ENCODE measurements around the gene GRK2. TPM values are rescaled to one million over a fixed set of nuclear protein-coding genes. Genes with fewer than 3 reads are reported as not detected.

The GRK2 gene
- total and polyA plus RNA-seq, 2 donors (not counting 3 experiments of a cell fraction or from before 2014, with no cell fraction given) = 57.9 to 62.3 TPM

DNA sequence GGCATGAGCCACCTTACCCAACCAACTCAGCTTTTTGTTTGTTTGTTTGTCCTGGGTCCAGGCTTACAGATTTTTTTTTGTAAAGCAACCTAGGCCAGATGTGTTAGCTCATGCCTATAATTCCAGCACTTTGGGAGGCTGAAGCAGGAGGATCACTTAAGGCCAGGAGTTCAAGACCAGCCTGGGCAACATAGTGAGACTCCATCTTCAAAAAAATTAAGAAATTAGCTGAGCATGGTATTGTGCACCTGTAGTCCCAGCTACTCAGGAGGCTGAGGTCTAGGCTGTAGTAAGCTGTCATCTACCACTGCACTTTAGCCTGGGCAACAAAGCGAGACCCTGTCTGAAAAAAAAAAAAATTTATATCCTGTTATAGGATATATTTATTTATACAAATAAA lies 28.7 kb upstream of the GRK2 start:
- ChIA-PET POLR2A (no interaction called here), CTCF (no interaction called here)
- no peak overlapping the region for H3K9ac ChIP-seq (replicated peaks; ENCODE audit: extremely low read depth, insufficient read depth, low read length)
- H4K20me1 ChIP-seq (replicated peaks; ENCODE audit: control insufficient read depth, extremely low read depth, insufficient read depth, low read length) = peaks cover 3% of the 10 kb centered on the region
- H3K27me3 ChIP-seq (ENCODE audit: control insufficient read depth in 2 of 2, insufficient read depth in 2 of 2, low read length in 2 of 2) = no peaks in the 10 kb centered on the region
- TF ChIP-seq JUN (IDR thresholded peaks at IDR 0.05; ENCODE audit: borderline replicate concordance, insufficient read depth, insufficient read length, low read depth) = no peak
- FAIRE-seq = no peak
- H3K36me3 ChIP-seq (ENCODE audit: control insufficient read depth in 2 of 2, extremely low read depth in 1 of 2, insufficient read depth in 2 of 2, low read length in 2 of 2) = peaks cover 0 to 3% of the 10 kb centered on the region in 2 experiments
- peaks cover 21% of the 10 kb centered on the region for H3K4me1 ChIP-seq (ENCODE audit: control insufficient read depth, extremely low read depth, insufficient read depth, low read length)
- H3K79me2 ChIP-seq (ENCODE audit: control insufficient read depth, insufficient read depth, low read length) = peaks cover 24% of the 10 kb centered on the region
- no peak for DNase-seq (ENCODE audit: low read depth, low spot score)
- H3K9me1 ChIP-seq (replicated peaks; ENCODE audit: control insufficient read depth, extremely low read depth, insufficient read depth, low read length) = no peaks in the 10 kb centered on the region
- no peak overlapping the region for H3K4me3 ChIP-seq (replicated peaks in 1 of 3; ENCODE audit: insufficient read depth in 1 of 3, low read depth in 1 of 3, low read length in 3 of 3)
- H3K27ac ChIP-seq (ENCODE audit: insufficient read depth, low read depth, low read length) = no peak overlapping the region
- intact Hi-C loops (cut with micrococcal nuclease) (no loop called here), dilution Hi-C loops (cut with MboI; ENCODE audit: extremely low pct_ligation_motif_present, low sequenced_read_pairs) (no loop called here)
- H2AFZ ChIP-seq (ENCODE audit: low read depth, low read length) = no peak overlapping the region
- H3K9me3 ChIP-seq (replicated peaks; ENCODE audit: control insufficient read depth, insufficient read depth, low read length) = no peaks in the 10 kb centered on the region
- no TSS peak for BruUV-seq (replicated peaks)
- H3K4me2 ChIP-seq (ENCODE audit: insufficient read depth, low read length) = no peak overlapping the region

DNA sequence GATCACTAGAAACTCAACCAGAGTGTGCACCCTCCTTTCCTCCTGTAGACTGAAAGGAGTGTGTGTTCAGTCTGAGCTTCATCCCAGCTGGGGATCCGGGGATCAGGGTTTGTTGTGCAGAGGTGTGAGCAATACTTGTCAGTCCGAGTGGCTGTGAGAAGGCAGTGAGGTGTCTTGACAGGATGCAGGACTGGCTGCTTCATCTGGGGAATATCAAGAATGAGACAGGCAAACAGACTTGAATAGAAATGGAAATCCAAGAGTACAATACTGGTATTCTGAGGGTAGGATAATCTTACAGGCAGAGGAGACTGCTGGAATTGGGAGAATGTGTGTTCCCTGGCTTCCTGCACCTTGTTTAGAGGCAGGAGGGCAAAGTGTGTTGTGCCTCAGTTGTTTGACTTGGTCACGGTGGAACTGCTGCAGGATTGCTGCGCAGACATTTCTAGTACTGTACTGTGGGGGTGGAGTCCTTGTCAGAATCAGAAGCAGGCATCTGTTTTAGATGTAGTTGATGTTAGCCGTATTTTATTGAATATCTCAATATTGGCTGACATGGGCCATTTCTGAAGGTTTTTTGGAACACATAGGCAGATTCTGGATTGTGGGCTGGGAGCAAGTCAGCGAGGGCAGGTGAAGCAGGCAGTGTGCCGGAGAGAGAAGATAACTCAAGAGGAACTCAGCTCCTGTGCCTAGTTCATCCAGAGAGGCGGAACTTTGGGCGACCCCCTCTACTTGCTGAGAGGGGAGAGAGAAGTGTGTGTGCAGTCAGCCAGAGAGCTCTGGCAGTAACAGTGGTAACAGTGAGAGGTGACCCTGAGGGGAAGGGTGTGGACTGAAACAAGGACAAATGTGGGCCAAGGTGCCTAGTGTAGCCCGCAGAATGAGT lies 27.1 kb upstream of the GRK2 start:
- Histone ChIP-seq H3K79me2 (ENCODE audit: control insufficient read depth, insufficient read depth, low read length) (peaks cover 38% of the 10 kb centered on the region), H3K36me3 (ENCODE audit: control insufficient read depth in 2 of 2, extremely low read depth in 1 of 2, insufficient read depth in 2 of 2, low read length in 2 of 2) (peaks cover 3 to 5% of the 10 kb centered on the region in 2 experiments), H3K4me1 (ENCODE audit: control insufficient read depth, extremely low read depth, insufficient read depth, low read length) (peaks cover 23% of the 10 kb centered on the region), H3K9me3 (replicated peaks; ENCODE audit: control insufficient read depth, insufficient read depth, low read length) (no peaks in the 10 kb centered on the region), H3K9ac (replicated peaks; ENCODE audit: extremely low read depth, insufficient read depth, low read length) (peak overlapping the region; percentile 36), H3K4me3 (replicated peaks in 1 of 3; ENCODE audit: insufficient read depth in 1 of 3, low read depth in 1 of 3, low read length in 3 of 3) (no peak overlapping the region), H3K27ac (ENCODE audit: insufficient read depth, low read depth, low read length) (peak overlapping the region; percentile 34), H4K20me1 (replicated peaks; ENCODE audit: control insufficient read depth, extremely low read depth, insufficient read depth, low read length) (peaks cover 3% of the 10 kb centered on the region), H3K9me1 (replicated peaks; ENCODE audit: control insufficient read depth, extremely low read depth, insufficient read depth, low read length) (no peaks in the 10 kb centered on the region), H2AFZ (ENCODE audit: low read depth, low read length) (no peak overlapping the region), H3K4me2 (ENCODE audit: insufficient read depth, low read length) (peak overlapping the region; percentile 55), H3K27me3 (ENCODE audit: control insufficient read depth in 2 of 2, insufficient read depth in 2 of 2, low read length in 2 of 2) (no peaks in the 10 kb centered on the region)
- intact Hi-C loops (cut with micrococcal nuclease) (no loop called here), dilution Hi-C loops (cut with MboI; ENCODE audit: extremely low pct_ligation_motif_present, low sequenced_read_pairs) (no loop called here)
- ChIA-PET POLR2A (interaction anchor here (0.5 to 1.4 kb wide), 7 partner anchors 11 to 144 kb away, joined by 3 to 6 read pairs (median 4); partner anchors contain the start of gene KDM2A), CTCF (interaction anchor here (0.7 to 2.6 kb wide), 14 partner anchors 10 to 173 kb away, joined by 3 to 22 read pairs (median 6); partner anchors contain the start of gene KDM2A)
- DNase-seq (ENCODE audit: low read depth, low spot score) = peak; percentile 21
- no TSS peak for BruUV-seq (replicated peaks)
- FAIRE-seq = no peak
- TF ChIP-seq MYC (IDR thresholded peaks at IDR 0.05; ENCODE audit: low read depth, low read length) = no peak
- no peak for TF ChIP-seq EZH2 (IDR thresholded peaks at IDR 0.05; ENCODE audit: borderline replicate concordance, low read depth, low read length, severe bottlenecking)
- TF ChIP-seq, protein P1, sequence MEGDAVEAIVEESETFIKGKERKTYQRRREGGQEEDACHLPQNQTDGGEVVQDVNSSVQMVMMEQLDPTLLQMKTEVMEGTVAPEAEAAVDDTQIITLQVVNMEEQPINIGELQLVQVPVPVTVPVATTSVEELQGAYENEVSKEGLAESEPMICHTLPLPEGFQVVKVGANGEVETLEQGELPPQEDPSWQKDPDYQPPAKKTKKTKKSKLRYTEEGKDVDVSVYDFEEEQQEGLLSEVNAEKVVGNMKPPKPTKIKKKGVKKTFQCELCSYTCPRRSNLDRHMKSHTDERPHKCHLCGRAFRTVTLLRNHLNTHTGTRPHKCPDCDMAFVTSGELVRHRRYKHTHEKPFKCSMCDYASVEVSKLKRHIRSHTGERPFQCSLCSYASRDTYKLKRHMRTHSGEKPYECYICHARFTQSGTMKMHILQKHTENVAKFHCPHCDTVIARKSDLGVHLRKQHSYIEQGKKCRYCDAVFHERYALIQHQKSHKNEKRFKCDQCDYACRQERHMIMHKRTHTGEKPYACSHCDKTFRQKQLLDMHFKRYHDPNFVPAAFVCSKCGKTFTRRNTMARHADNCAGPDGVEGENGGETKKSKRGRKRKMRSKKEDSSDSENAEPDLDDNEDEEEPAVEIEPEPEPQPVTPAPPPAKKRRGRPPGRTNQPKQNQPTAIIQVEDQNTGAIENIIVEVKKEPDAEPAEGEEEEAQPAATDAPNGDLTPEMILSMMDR (IDR thresholded peaks at IDR 0.05; ENCODE audit: extremely low read depth in 1 of 2, insufficient read depth in 1 of 2, low read depth in 1 of 2, low read length in 2 of 2) = no peak
- no peak for TF ChIP-seq POLR2A (IDR thresholded peaks at IDR 0.05; ENCODE audit: low read depth, low read length)
- TF ChIP-seq FOS (IDR thresholded peaks at IDR 0.05; ENCODE audit: borderline replicate concordance, insufficient read depth, low read length) = no peak
- TF ChIP-seq JUN (IDR thresholded peaks at IDR 0.05; ENCODE audit: borderline replicate concordance, insufficient read depth, insufficient read length, low read depth) = no peak
- TF ChIP-seq, protein P2, sequence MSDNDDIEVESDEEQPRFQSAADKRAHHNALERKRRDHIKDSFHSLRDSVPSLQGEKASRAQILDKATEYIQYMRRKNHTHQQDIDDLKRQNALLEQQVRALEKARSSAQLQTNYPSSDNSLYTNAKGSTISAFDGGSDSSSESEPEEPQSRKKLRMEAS (IDR thresholded peaks at IDR 0.05; ENCODE audit: insufficient read depth, insufficient read length) = no peak
- TF ChIP-seq GATA2 (IDR thresholded peaks at IDR 0.05; ENCODE audit: insufficient read depth, insufficient read length, low read depth, low read length) = no peak
- TF ChIP-seq POLR2AphosphoS5 (IDR thresholded peaks at IDR 0.05; ENCODE audit: insufficient read depth, low read depth, low read length) = no peak
